MM.1S (cell line): ENCODE results near the gene JMJD7.

Experiments used
- EZH2 ChIP-seq: fragments of 300-600 bp; sonication (generic); optimal IDR thresholded peaks from 2 replicates; pipeline ENCODE3; 2017; ENCODE audit warnings: low read depth, mild to moderate bottlenecking, antibody characterized with exemption, low read length, mixed read lengths
- EZH2phosphoT487 ChIP-seq: fragments of 300-600 bp; sonication (generic); IDR thresholded peaks from 2 replicates; pipeline ENCODE4 v1.6.1; 2018; ENCODE audit warnings: antibody characterized with exemption, low read length
- TF ChIP-seq, protein P1 (sequence below): fragments of 300-600 bp; sonication (generic); IDR thresholded peaks from 2 replicates; pipeline ENCODE4 v1.5.1; 2016; ENCODE audit warnings: antibody characterized with exemption, low read length, mixed read lengths

DNA sequence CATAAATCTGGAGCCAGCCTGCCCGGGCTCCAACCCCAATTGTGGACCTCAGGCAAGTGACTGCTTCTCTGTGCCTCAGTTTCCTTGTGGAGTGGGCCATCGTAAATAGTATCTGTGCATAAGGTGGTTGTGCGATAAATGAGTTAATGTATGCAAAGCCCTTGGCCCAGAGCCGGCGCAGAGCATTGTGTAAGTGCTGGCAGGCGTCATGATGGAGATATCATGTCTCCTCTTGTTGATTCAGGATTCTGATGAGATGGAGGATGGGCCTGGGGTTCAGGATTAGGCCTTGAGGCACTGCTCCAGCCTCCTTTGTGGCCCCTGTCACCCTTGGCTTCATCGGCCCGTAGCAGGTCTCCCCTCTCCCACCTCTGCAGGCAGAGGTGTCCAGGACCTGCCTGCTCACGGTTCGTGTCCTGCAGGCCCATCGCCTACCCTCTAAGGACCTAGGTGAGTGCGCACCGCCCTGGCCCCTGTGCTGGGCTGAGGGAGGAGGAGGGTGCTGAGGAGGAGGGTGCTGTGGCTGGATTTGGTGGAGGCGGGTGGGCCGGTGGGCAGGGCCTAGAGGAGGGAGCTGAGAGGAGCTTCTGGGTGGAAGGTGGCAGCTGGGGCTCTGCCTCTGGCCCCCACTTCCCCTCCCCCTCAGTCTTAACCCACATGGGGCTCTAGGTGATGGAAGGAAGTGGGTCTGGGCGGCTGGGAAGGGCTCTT lies 12.0 kb downstream of the JMJD7 start:
- TF ChIP-seq, protein P1, sequence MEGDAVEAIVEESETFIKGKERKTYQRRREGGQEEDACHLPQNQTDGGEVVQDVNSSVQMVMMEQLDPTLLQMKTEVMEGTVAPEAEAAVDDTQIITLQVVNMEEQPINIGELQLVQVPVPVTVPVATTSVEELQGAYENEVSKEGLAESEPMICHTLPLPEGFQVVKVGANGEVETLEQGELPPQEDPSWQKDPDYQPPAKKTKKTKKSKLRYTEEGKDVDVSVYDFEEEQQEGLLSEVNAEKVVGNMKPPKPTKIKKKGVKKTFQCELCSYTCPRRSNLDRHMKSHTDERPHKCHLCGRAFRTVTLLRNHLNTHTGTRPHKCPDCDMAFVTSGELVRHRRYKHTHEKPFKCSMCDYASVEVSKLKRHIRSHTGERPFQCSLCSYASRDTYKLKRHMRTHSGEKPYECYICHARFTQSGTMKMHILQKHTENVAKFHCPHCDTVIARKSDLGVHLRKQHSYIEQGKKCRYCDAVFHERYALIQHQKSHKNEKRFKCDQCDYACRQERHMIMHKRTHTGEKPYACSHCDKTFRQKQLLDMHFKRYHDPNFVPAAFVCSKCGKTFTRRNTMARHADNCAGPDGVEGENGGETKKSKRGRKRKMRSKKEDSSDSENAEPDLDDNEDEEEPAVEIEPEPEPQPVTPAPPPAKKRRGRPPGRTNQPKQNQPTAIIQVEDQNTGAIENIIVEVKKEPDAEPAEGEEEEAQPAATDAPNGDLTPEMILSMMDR, result no peak
- TF ChIP-seq EZH2 (no peak), EZH2phosphoT487 (no peak)
